H54 (cell line): ENCODE measurements around the gene SAMD14.

ENCODE experiments used
- DNase-seq: peaks from one replicate; pipeline ENCODE4 v3.0.0; 2011; ENCODE audit warnings: low spot score, mixed read lengths; ENCODE audit not compliant: insufficient read length
- FAIRE-seq: peaks from 3 replicates; lab custom pipeline; 2011; peaks lifted over from hg19 to GRCh38; lab: Jason Lieb, UNC
- POLR2A ChIP-seq: IDR thresholded peaks from 2 replicates; pipeline ENCODE4 v1.6.1; 2011; ENCODE audit warnings: low read depth, mild to moderate bottlenecking, low read length

SAMD14 gene

DNA sequence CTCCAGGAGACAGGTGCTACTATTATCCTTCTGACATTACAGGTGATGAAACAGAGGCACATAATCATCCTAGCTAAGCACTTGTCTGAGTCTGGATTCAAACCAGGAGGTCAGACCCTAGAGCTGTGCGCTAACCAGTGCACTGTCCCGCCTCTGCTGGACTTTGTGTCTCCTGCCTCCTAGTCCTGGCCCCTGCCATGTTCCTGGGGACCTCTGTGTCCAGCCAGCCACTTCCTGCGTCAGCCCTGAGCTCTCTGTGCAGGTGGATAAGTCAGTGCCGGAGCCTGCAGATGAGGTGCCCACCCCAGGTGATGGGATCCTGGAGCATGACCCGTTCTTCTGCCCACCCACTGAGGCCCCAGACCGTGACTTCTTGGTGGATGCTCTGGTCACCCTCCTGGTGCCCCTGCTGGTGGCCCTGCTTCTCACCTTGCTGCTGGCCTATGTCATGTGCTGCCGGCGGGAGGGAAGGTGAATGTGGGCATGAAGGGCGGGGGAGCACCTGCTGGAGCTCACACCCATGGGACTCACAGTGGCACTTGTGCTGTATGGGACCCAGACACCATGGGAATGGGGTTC lies 40.0 kb upstream of the SAMD14 start:
- DNase-seq: no peak
- no peak for FAIRE-seq
- TF ChIP-seq POLR2A: no peak

DNA sequence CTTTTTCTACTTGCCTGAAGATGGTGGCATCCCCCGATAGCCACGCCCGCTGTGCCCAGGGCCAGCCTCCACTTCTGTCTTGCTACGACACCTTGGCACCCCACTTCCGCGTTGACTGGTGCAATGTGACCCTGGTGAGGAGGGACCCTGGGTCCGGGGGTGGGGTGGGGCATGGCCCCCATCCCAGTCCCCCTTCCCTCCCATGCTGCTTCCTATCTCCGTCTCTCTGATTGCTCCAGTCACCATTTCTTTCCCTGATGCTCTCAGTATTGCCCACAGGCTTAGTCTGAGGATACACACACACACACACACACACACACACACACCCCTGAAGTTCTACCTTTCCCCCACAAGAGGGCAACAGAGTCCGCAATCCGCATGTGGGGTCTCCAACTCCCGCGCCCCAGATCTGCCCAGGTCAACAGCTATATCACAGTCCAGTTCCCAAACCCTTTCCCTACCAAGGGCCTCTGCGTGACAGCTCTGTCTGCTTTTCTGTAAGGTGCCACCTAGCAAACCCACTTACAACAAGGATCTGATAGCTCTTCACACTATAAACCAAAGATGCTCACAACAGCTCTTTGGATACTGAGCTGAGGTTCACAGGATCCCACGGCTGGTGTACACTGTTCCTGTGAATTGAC lies 39.3 kb upstream of the SAMD14 start:
- peak; percentile 60 for DNase-seq

DNA sequence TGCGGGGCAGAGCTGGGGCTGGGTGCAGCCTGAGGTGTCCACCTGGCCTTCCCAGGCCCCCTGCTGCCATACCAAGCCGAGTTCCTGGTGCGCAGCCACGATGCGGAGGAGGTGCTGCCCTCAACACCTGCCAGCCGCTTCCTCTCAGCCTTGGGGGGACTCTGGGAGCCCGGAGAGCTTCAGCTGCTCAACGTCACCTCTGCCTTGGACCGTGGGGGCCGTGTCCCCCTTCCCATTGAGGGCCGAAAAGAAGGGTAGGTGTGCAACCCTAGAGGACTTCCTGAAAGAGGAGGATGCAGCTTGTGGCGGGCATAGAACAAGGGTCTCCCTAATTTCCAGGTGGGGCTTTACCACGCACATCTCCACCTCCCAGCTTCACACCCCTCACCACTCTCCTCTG lies 38.4 kb upstream of the SAMD14 start:
- DNase-seq (no peak), FAIRE-seq (no peak)
- no peak for TF ChIP-seq POLR2A

More for the DNA sequence above, 39.3 kb upstream of the SAMD14 start:
- TF ChIP-seq POLR2A: no peak
- no peak for FAIRE-seq

DNA sequence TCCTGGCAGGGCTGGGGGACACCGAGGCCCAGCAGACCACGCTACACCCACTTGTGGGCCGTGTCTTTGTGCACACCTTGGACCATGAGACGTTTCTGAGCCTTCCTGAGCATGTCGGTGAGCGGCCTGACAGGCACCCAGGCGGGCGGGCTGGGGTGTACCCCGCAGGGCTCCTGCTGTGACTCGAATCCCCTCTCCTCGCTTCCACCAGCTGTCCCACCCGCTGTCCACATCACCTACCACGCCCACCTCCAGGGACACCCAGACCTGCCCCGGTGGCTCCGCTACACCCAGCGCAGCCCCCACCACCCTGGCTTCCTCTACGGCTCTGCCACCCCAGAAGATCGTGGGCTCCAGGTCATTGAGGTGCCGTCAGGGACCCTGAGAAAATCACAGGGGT lies 37.4 kb upstream of the SAMD14 start:
- TF ChIP-seq POLR2A: no peak
- DNase-seq (no peak), FAIRE-seq (no peak)

DNA sequence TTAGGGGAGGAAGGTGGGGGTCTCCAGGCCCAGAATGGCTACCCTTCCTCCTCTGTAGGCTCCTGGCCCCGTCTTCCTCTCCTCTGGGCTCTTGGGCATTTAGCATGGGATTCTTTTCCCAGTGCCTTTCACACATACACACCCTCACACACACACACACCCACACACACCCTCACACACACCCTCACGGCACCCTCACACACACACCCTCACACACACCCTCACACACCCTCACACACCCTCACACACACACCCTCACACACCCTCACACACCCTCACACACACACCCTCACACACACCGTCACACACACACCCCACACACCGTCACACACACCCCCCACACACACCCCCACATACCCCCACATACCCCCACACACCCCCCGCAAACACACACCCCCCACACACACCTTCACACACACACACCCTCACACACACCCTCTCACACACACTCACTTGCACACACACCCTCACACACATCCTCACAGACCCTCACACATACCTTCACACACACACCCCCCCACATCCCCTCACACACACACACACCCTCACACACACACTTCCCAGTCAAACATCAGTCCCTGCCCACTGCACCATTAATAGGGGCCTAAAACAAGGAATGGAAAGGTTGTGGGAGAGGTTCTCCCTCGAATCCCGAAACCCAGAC lies 36.7 kb upstream of the SAMD14 start:
- FAIRE-seq (no peak), DNase-seq (no peak)
- TF ChIP-seq POLR2A: no peak

DNA sequence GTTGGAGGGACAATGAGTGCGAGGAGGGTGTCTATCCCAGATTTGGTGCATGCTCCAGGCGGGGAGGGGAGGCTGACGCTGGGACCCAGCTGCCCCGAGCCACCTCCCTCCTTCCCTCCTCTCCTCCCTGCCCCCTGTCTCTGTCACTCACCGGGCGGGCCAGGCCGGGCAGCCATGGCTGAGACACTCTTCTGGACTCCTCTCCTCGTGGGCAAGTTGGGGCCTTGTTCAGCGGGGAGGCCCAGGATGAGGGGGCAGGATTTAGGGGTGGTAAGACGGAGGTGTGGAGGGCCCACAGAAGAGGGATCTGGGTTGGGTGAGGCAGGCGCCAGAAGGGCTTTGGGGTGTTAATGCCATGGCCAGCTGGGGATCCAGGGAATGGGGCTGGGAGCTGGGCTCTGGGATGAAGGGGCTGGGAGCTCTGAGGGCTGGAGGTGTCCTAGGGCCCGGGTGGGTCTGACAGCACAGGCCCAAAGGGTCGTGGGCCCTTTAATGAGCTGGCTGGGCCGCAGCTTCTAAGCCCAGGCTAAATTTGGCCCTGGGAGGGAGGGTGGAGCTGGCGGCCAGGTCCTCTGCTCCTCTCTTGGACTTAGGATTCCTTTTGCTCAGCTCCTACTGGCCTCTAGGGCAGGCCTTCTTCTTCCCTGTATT lies 36.0 kb upstream of the SAMD14 start, which contains the start of gene SGCA:
Gene SGCA, plus strand, starts transcription at position 139 of the 651 bp plus-strand sequence. Its CDS starts 36 bp downstream, at position 175.
- no peak for TF ChIP-seq POLR2A
- DNase-seq: no peak
- FAIRE-seq: no peak

DNA sequence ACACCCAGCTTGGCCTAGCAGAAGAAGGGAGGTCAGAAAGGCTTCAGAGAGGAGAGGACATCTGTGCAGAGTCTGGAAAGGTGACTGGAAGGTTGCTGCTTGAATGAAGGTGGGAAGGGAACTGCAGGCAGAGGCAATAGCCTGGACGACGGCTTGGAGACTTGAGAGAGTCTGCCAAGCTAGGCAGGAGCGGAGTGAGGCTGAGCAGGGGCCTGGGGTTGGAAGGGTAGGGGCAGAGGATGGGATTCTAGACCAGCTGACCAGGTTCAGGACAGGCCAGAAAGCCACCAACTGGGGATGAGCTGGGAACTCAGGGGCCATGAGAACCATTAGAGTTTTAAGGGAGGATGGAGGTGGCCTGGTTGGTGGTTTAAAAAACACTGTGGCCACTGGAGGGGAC lies 35.5 kb upstream of the SAMD14 start:
- FAIRE-seq (no peak), DNase-seq (no peak)
- no peak for TF ChIP-seq POLR2A

DNA sequence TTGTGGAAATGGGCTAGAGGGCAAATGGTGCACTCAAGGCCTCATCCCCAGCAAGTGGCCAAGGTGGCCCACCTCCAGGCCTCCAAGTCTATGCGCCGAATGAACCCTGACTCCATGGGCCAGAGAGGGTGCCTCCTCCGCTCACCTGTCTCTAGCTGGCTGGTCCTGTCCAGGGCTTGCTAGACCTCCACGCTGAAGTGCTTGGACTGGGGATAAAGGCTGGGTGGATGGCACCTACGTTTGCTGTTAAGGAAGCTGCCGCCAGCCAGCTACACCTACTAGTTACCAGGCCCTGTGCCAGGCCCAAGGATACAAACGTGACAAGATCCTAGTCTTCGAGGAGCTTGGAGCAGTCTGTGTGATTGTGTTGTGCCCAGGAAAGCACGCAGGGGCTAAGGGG lies 35.1 kb upstream of the SAMD14 start:
- FAIRE-seq: no peak
- no peak for TF ChIP-seq POLR2A

DNA sequence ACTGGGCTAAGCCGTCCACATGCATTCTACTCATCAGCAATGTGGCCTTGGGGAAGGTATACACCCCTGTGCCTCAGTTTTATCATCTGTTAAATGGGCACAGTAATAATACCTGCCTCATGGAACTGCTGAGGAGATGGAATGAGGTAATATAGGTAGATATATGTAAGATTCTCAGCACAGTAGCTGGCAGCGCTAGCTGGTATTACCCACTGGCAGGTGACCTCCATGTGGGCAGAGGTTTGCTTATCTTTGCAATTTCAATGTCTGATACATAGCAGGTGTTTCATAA lies 34.7 kb upstream of the SAMD14 start:
- no peak for FAIRE-seq
- no peak for TF ChIP-seq POLR2A
- DNase-seq: no peak

More for the DNA sequence above, 35.1 kb upstream of the SAMD14 start:
- DNase-seq: no peak

DNA sequence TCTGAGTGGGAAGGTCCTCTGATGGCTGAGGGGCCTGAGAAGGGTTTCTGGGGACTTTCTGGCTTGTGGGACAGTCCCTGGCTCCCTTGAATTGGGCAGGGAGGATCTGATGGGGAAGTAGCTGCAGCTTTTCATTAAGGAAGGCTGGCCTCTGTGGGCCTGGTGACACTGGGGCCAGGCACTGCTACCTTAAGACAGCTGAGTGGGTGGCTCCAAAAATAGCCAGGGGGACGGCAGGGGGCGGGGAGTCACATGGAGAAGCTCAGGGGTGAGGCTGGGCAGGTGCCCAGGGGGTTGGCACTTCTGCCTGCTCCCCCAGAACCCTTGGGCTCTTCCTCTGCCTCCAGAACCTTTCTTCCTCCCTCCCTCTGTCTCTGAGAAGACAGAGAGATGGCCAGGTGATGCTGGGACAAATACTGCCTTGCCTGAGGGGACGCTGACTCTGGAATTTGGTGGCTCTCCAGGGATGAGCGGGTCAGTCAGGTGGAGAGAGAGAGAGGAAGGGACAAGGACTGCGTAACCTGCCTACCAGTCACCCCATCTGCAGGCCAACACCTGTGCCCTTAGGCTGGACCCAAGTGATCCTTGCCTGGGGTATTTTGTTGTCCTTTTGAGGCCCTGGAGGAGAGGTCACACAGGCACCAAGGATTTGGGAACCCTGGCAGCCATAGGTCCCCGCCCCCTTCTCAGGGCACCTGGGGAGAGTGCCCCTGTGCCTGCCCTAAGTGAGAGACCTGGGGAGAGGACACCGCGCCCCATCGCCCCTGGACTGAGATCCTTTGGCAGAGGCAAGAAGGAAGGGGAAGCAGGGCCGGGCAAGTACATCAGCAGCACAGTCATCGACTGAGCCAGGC lies 34.1 kb upstream of the SAMD14 start:
- no peak for TF ChIP-seq POLR2A
- DNase-seq (no peak), FAIRE-seq (no peak)

DNA sequence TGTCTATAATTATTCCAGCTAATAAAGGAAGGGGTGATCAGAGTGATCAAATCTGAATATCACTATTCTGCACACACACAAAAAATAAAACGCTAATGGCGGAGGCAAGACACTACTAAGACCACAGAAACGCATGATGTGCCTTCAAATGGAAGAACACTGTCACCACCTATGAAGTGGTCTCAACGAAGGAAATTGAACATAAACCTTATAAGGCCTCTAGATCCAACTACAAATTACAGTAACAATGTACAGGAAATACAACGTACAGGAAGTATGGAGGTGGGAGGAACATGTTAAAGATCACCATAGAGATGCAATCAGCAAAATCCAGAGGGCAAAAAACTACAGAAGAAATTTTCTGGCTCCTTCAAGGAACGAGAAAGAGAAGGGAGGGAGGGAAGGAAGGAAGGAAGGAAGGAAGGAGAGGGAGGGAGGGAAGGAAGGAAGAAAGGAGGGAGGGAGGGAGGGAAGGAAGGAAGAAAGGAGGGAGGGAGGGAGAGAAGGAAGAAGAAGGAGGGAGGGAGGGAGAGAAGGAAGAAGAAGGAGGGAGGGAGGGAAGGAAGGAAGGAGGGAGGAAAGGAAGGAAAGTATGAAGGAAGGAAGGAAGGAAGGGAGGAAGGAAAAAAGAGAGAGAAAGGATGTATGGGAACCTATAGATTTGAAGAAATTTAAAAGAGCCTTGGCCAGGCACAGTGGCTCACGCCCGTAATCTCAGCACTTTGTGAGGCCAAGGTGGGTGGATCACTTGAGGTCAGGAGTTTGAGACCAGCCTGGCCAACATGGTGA lies 32.7 kb upstream of the SAMD14 start:
- DNase-seq (no peak), FAIRE-seq (no peak)
- no peak for TF ChIP-seq POLR2A

DNA sequence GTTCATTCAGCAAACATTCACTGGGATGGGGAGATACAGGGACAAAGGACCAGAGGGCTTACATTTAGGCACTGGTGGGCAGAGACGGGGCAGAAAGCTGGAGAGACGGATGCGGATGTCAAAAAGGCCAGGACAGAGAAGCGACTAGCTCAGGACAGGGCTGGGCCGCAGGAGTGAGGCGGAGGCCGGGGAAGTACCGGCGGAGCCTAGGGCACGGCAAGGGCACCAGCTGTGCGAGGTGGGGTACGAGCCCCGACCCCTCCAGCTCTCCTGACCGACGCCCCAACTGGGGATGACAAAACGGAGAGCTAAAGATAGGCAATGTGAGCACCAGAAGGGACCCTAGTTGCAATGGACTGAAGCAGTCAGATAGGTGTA lies 31.9 kb upstream of the SAMD14 start:
- no peak for FAIRE-seq
- no peak for TF ChIP-seq POLR2A
- DNase-seq: no peak
